Measurements from ENCODE around the gene HYAL3.
A peak's percentile ranks its signal among the peaks of the same experiment; 100 is the strongest.
"Not testable (repeated sequence)": the region's sequence is repeated elsewhere in the genome, so short reads cannot be mapped to it uniquely, and the experiment has no call there.

Gene HYAL3

GRCh38 chr3:50262778-50263177 is 36.4 kb downstream of the HYAL3 start:
- DNase-seq (ENCODE audit: low spot score): no peak
- in situ Hi-C loops (cut with MboI; ENCODE audit: low pct_unique_long_range_greater_than_20kb, low sequenced_read_pairs, unreplicated experiment): no loop called here
- TF ChIP-seq CTCF (IDR thresholded peaks at IDR 0.05; ENCODE audit: extremely low read depth, insufficient read depth, missing control alignments): no peak

- in situ Hi-C loops (cut with MboI; ENCODE audit: low pct_unique_long_range_greater_than_20kb, low sequenced_read_pairs, unreplicated experiment); DNase-seq (ENCODE audit: low spot score): not testable (repeated sequence)
These were observed 37.0 kb downstream of the HYAL3 start for GRCh38 chr3:50262200-50262599.

- DNase-seq (ENCODE audit: low spot score): peak; percentile 47
- in situ Hi-C loops (cut with MboI; ENCODE audit: low pct_unique_long_range_greater_than_20kb, low sequenced_read_pairs, unreplicated experiment): no loop called here
- no peak for TF ChIP-seq CTCF (IDR thresholded peaks at IDR 0.05; ENCODE audit: extremely low read depth, insufficient read depth, missing control alignments)
These were observed 37.7 kb downstream of the HYAL3 start for GRCh38 chr3:50261505-50261904.

- peak; percentile 58 for DNase-seq (ENCODE audit: low spot score)
- in situ Hi-C loops (cut with MboI; ENCODE audit: low pct_unique_long_range_greater_than_20kb, low sequenced_read_pairs, unreplicated experiment): no loop called here
- no peak for TF ChIP-seq CTCF (IDR thresholded peaks at IDR 0.05; ENCODE audit: extremely low read depth, insufficient read depth, missing control alignments)
These were observed 38.2 kb downstream of the HYAL3 start for GRCh38 chr3:50260942-50261441.

- peak; percentile 99 for DNase-seq (ENCODE audit: low spot score)
- TF ChIP-seq CTCF (IDR thresholded peaks at IDR 0.05; ENCODE audit: extremely low read depth, insufficient read depth, missing control alignments): peak; percentile 99
- in situ Hi-C loops (cut with MboI; ENCODE audit: low pct_unique_long_range_greater_than_20kb, low sequenced_read_pairs, unreplicated experiment): no loop called here
These were observed 38.9 kb downstream of the HYAL3 start for GRCh38 chr3:50260027-50260941.

GRCh38 chr3:50259432-50260026 is 39.7 kb downstream of the HYAL3 start:
- in situ Hi-C loops (cut with MboI; ENCODE audit: low pct_unique_long_range_greater_than_20kb, low sequenced_read_pairs, unreplicated experiment): no loop called here
- TF ChIP-seq CTCF (IDR thresholded peaks at IDR 0.05; ENCODE audit: extremely low read depth, insufficient read depth, missing control alignments): no peak
- no peak for DNase-seq (ENCODE audit: low spot score)

- TF ChIP-seq CTCF (IDR thresholded peaks at IDR 0.05; ENCODE audit: extremely low read depth, insufficient read depth, missing control alignments): no peak
- in situ Hi-C loops (cut with MboI; ENCODE audit: low pct_unique_long_range_greater_than_20kb, low sequenced_read_pairs, unreplicated experiment): no loop called here
- DNase-seq (ENCODE audit: low spot score): no peak
These were observed 40.2 kb downstream of the HYAL3 start for GRCh38 chr3:50258979-50259378.

All from GM13977 (cell line).